ENCODE data around the gene MMP19. TPM values are rescaled to one million over a fixed set of nuclear protein-coding genes. Genes with fewer than 3 reads are reported as not detected.

MMP19 gene, protein sequence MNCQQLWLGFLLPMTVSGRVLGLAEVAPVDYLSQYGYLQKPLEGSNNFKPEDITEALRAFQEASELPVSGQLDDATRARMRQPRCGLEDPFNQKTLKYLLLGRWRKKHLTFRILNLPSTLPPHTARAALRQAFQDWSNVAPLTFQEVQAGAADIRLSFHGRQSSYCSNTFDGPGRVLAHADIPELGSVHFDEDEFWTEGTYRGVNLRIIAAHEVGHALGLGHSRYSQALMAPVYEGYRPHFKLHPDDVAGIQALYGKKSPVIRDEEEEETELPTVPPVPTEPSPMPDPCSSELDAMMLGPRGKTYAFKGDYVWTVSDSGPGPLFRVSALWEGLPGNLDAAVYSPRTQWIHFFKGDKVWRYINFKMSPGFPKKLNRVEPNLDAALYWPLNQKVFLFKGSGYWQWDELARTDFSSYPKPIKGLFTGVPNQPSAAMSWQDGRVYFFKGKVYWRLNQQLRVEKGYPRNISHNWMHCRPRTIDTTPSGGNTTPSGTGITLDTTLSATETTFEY
- 0.06 to 0.22 TPM (median 0.15 TPM) in 4 of 5 replicates, not detected in the other for total RNA-seq (2022; extraction: Qiagen RNA extraction; ENCODE audit: low read depth)

DNA sequence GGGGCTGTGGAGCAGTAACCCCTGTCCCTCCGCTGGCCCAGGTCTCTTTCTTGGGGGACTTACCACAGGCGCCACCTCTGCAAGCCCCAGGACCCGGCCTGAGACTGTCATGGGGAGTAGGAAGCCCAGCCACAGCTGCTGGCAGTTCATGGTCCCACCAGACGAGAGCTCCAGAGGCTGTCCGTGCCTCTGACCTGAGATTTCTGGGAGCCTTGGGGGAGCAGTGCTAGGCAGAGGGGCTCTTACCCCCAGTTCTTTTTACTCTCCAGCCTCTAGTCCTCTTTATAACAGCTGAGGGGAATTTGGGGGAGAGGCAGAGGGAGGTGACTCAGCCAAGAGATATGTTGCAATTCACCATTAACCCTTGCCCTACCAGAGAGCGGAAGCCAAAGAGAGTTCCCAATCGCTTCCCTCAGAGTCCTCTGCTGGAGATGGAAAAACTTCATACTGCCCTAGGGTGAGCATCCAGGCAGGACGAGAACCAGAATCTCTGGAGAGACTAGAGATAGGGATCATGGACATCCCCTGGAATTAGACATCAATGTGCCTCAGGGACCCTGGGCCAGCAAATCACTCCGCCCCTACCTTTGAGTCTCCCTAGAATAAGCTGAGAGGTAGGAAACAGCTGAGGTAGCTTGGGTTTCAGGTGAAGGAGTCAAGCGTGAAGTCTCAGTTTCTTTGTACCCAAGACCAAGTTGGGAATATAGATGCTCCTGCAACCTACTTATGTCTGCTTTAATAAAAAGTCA, at the start of gene MMP19:
Gene MMP19, minus strand, starts transcription at position 256 of the 749 bp plus-strand sequence. Its CDS starts 106 bp downstream, at position 150.

DNA sequence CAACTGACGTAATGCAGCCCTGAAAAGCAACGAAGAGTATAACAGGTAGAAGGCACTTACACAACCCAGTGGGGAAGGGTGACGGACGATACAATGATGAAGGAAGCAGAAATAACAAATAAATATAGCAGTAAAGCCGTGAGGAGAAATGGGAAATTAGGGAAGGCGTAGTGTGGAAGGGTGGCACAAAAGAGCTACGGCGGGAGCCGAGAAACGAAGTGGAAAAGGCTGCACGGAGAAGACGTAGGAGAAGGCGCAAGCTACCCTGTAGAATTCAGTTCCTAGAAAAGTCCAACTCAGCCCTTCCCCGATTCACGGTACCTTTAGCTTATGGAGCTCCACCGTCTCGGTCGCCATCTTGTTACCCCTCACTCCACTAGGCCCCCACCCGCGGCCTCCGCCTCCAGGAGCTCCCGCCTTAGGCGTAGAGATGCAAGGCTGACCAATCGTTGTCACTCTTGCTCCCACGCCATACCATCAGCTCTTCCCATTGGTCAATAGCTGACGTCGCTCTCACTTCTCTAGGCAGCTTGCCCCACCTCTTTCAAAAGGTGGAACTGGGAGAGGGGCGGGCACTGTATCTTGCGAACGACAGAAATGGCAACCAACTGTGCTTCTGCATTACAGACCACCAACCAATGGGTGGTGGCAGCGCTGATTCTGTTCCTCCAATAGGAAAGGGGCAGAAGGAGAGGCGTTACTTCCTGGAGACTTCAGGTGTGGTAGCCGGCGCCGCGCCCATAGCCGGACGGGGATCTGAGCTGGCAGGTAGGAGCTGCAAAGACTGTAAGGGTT, 25.2 kb downstream of the MMP19 start, which contains the start of the genes ORMDL2 and SARNP:
Gene ORMDL2, plus strand, starts transcription at position 697 of the 795 bp plus-strand sequence. CDS start 959 bp downstream, outside the sequence.
Gene SARNP, minus strand, starts transcription at position 380 of the 795 bp plus-strand sequence. Its CDS starts 23 bp downstream, at position 357.

Other genes with a start within 250 kb of the MMP19 start
- gene OR10P1, start 206.0 kb downstream of the MMP19 start, total RNA-seq (2022; extraction: Qiagen RNA extraction; ENCODE audit: low read depth) = not detected in 5 replicates
- 1.1 to 2.1 TPM (median 1.3 TPM) in 5 replicates for gene ITGA7, start 135.0 kb downstream of the MMP19 start, total RNA-seq (2022; extraction: Qiagen RNA extraction; ENCODE audit: low read depth)
- 111 to 153 TPM (median 146 TPM) in 5 replicates for gene BLOC1S1, start 126.9 kb downstream of the MMP19 start, total RNA-seq (2022; extraction: Qiagen RNA extraction; ENCODE audit: low read depth)
- gene RDH5, start 122.5 kb downstream of the MMP19 start, total RNA-seq (2022; extraction: Qiagen RNA extraction; ENCODE audit: low read depth) = 1.6 to 2.9 TPM (median 2.5 TPM) in 5 replicates
- gene CD63, start 113.9 kb downstream of the MMP19 start, total RNA-seq (2022; extraction: Qiagen RNA extraction; ENCODE audit: low read depth) = 665 to 728 TPM (median 711 TPM) in 5 replicates
- 2.3 to 5.8 TPM (median 4.8 TPM) in 5 replicates for gene GDF11, start 99.8 kb downstream of the MMP19 start, total RNA-seq (2022; extraction: Qiagen RNA extraction; ENCODE audit: low read depth)
- 90.6 to 139 TPM (median 98.9 TPM) in 5 replicates for gene SARNP, start 25.2 kb downstream of the MMP19 start, total RNA-seq (2022; extraction: Qiagen RNA extraction; ENCODE audit: low read depth)
- 60.9 to 104 TPM (median 99.8 TPM) in 5 replicates for gene ORMDL2, start 24.9 kb downstream of the MMP19 start, total RNA-seq (2022; extraction: Qiagen RNA extraction; ENCODE audit: low read depth)
- 18.4 to 24.4 TPM (median 22.7 TPM) in 5 replicates for gene DNAJC14, start 13.3 kb downstream of the MMP19 start, total RNA-seq (2022; extraction: Qiagen RNA extraction; ENCODE audit: low read depth)
- 34.5 to 41.3 TPM (median 37.6 TPM) in 5 replicates for gene PYM1, start 85.0 kb upstream of the MMP19 start, total RNA-seq (2022; extraction: Qiagen RNA extraction; ENCODE audit: low read depth)
- gene DGKA, start 88.2 kb upstream of the MMP19 start, total RNA-seq (2022; extraction: Qiagen RNA extraction; ENCODE audit: low read depth) = 16.2 to 24.4 TPM (median 16.9 TPM) in 5 replicates
- 0.46 to 1.1 TPM (median 0.77 TPM) in 5 replicates for gene PMEL, start 123.1 kb upstream of the MMP19 start, total RNA-seq (2022; extraction: Qiagen RNA extraction; ENCODE audit: low read depth)
- 48.9 to 59.9 TPM (median 56.5 TPM) in 5 replicates for gene CDK2, start 123.9 kb upstream of the MMP19 start, total RNA-seq (2022; extraction: Qiagen RNA extraction; ENCODE audit: low read depth)
- 30.6 to 39.1 TPM (median 37.3 TPM) in 5 replicates for gene RAB5B, start 131.1 kb upstream of the MMP19 start, total RNA-seq (2022; extraction: Qiagen RNA extraction; ENCODE audit: low read depth)
- 8.0 to 11.5 TPM (median 10.4 TPM) in 5 replicates for gene SUOX, start 154.3 kb upstream of the MMP19 start, total RNA-seq (2022; extraction: Qiagen RNA extraction; ENCODE audit: low read depth)
- 2.1 to 3.1 TPM (median 2.6 TPM) in 5 replicates for gene IKZF4, start 178.1 kb upstream of the MMP19 start, total RNA-seq (2022; extraction: Qiagen RNA extraction; ENCODE audit: low read depth)
- 625 to 834 TPM (median 733 TPM) in 5 replicates for gene RPS26, start 199.0 kb upstream of the MMP19 start, total RNA-seq (2022; extraction: Qiagen RNA extraction; ENCODE audit: low read depth)
- gene ERBB3, start 237.2 kb upstream of the MMP19 start, total RNA-seq (2022; extraction: Qiagen RNA extraction; ENCODE audit: low read depth) = 1.4 to 2.8 TPM (median 1.6 TPM) in 5 replicates

Measured in A549 treated with CpdA at 1 μM for 4 hours (cell line).